Measurements from ENCODE around the gene ABR.
"Not testable (repeated sequence)": the region's sequence is repeated elsewhere in the genome, so short reads cannot be mapped to it uniquely, and the experiment has no call there.

Gene ABR

GRCh38 chr17:978103-979093 is 201.4 kb downstream of the ABR start:
- DNase-seq = no peak

- no peak for DNase-seq
Observed at GRCh38 chr17:977166-977565, 202.6 kb downstream of the ABR start.

- no peak for DNase-seq
Observed at GRCh38 chr17:976312-976711, 203.5 kb downstream of the ABR start.

GRCh38 chr17:975371-975915 is 204.3 kb downstream of the ABR start:
- no peak for DNase-seq

GRCh38 chr17:974778-975177 is 205.0 kb downstream of the ABR start:
- not testable (repeated sequence) for DNase-seq

- DNase-seq = no peak
Observed at GRCh38 chr17:973053-973452, 206.7 kb downstream of the ABR start.

- DNase-seq = not testable (repeated sequence)
Observed at GRCh38 chr17:971861-972260, 207.9 kb downstream of the ABR start.

GRCh38 chr17:970364-970763 is 209.4 kb downstream of the ABR start:
- DNase-seq = no peak

GRCh38 chr17:969811-970355 is 209.9 kb downstream of the ABR start:
- DNase-seq = no peak

- DNase-seq = no peak
Observed at GRCh38 chr17:968812-969730, 210.7 kb downstream of the ABR start.

GRCh38 chr17:967122-967521 is 212.7 kb downstream of the ABR start:
- no peak for DNase-seq

GRCh38 chr17:965311-965989 is 214.3 kb downstream of the ABR start:
- DNase-seq = no peak

- no peak for DNase-seq
Observed at GRCh38 chr17:964876-965275, 214.9 kb downstream of the ABR start.

GRCh38 chr17:962670-963069 is 217.1 kb downstream of the ABR start:
- no peak for DNase-seq

- no peak for DNase-seq
Observed at GRCh38 chr17:962166-962565, 217.6 kb downstream of the ABR start.

- no peak for DNase-seq
Observed at GRCh38 chr17:958712-959451, 220.9 kb downstream of the ABR start.

GRCh38 chr17:957856-958421 is 221.8 kb downstream of the ABR start:
- DNase-seq = no peak

- DNase-seq = no peak
Observed at GRCh38 chr17:956905-957304, 222.9 kb downstream of the ABR start.

GRCh38 chr17:954431-955164 is 225.2 kb downstream of the ABR start:
- no peak for DNase-seq

GRCh38 chr17:953767-954166 is 226.0 kb downstream of the ABR start:
- DNase-seq = no peak

Data from CD4-positive, alpha-beta T cell treated with Interleukin-4 for 4 hours (primary cell).